ENCODE measurements around the gene ENOX2.
A peak's percentile ranks its signal among the peaks of the same experiment; 100 is the strongest.

Gene ENOX2

GRCh38 chrX:130884627-130885026 lies 18.4 kb downstream of the ENOX2 start:
- no peak for ATAC-seq

- no peak for ATAC-seq
These were observed 23.1 kb downstream of the ENOX2 start for GRCh38 chrX:130879869-130880268.

- ATAC-seq = no peak
These were observed 24.4 kb downstream of the ENOX2 start for GRCh38 chrX:130878350-130879341.

GRCh38 chrX:130877892-130878341 lies 25.1 kb downstream of the ENOX2 start:
- ATAC-seq = no peak

- ATAC-seq = no peak
These were observed 26.8 kb downstream of the ENOX2 start for GRCh38 chrX:130876226-130876625.

- no peak for ATAC-seq
These were observed 28.3 kb downstream of the ENOX2 start for GRCh38 chrX:130874751-130875150.

- no peak for ATAC-seq
These were observed 33.8 kb downstream of the ENOX2 start for GRCh38 chrX:130869239-130869638.

GRCh38 chrX:130861462-130861861 lies 41.5 kb downstream of the ENOX2 start:
- no peak for ATAC-seq

GRCh38 chrX:130857207-130857606 lies 45.8 kb downstream of the ENOX2 start:
- peak; percentile 86 to 96 for ATAC-seq

GRCh38 chrX:130851569-130851968 lies 51.4 kb downstream of the ENOX2 start:
- no peak for ATAC-seq

- no peak for ATAC-seq
These were observed 54.2 kb downstream of the ENOX2 start for GRCh38 chrX:130848763-130849162.

- ATAC-seq = no peak
These were observed 56.3 kb downstream of the ENOX2 start for GRCh38 chrX:130846746-130847145.

- ATAC-seq = no peak
These were observed 61.2 kb downstream of the ENOX2 start for GRCh38 chrX:130841776-130842175.

- ATAC-seq = no peak
These were observed 62.7 kb downstream of the ENOX2 start for GRCh38 chrX:130840345-130840744.

GRCh38 chrX:130836447-130836846 lies 66.6 kb downstream of the ENOX2 start:
- no peak for ATAC-seq

- no peak for ATAC-seq
These were observed 68.2 kb downstream of the ENOX2 start for GRCh38 chrX:130834830-130835229.

GRCh38 chrX:130834149-130834548 lies 68.9 kb downstream of the ENOX2 start:
- ATAC-seq = no peak

- ATAC-seq = no peak
These were observed 71.7 kb downstream of the ENOX2 start for GRCh38 chrX:130831347-130831722.

- no peak for ATAC-seq
These were observed 72.2 kb downstream of the ENOX2 start for GRCh38 chrX:130830599-130831346.

- no peak for ATAC-seq
These were observed 73.2 kb downstream of the ENOX2 start for GRCh38 chrX:130829526-130830515.

- ATAC-seq = no peak
These were observed 74.4 kb downstream of the ENOX2 start for GRCh38 chrX:130828641-130829040.

- ATAC-seq = no peak
These were observed 75.4 kb downstream of the ENOX2 start for GRCh38 chrX:130827648-130828047.

Data from activated CD4-positive, CD25-positive, alpha-beta regulatory T cell treated with anti-CD3 and anti-CD28 coated beads, Interleukin-2, amount 50 U/mL, for 24 hours (primary cell).